GM21576 (cell line): Measurements from ENCODE around the gene NPTXR.

ENCODE experiments used
- ATAC-seq: cut with Tn5 transposase; IDR thresholded peaks from one replicate; pipeline ENCODE4 v1.9.1; 2021; ENCODE audit warnings: mild to moderate bottlenecking, moderate library complexity; ENCODE audit not compliant: unreplicated experiment

NPTXR gene

GRCh38 chr22:38774496-38775166, 69.2 kb downstream of the NPTXR start:
- no peak for ATAC-seq

- no peak for ATAC-seq
Observed at GRCh38 chr22:38773363-38773946, 70.4 kb downstream of the NPTXR start.

- no peak for ATAC-seq
Observed at GRCh38 chr22:38772623-38772873, 71.3 kb downstream of the NPTXR start.

- no peak for ATAC-seq
Observed at GRCh38 chr22:38770257-38770949, 73.4 kb downstream of the NPTXR start.
